ENCODE data around the gene PRIM1.

DNA sequence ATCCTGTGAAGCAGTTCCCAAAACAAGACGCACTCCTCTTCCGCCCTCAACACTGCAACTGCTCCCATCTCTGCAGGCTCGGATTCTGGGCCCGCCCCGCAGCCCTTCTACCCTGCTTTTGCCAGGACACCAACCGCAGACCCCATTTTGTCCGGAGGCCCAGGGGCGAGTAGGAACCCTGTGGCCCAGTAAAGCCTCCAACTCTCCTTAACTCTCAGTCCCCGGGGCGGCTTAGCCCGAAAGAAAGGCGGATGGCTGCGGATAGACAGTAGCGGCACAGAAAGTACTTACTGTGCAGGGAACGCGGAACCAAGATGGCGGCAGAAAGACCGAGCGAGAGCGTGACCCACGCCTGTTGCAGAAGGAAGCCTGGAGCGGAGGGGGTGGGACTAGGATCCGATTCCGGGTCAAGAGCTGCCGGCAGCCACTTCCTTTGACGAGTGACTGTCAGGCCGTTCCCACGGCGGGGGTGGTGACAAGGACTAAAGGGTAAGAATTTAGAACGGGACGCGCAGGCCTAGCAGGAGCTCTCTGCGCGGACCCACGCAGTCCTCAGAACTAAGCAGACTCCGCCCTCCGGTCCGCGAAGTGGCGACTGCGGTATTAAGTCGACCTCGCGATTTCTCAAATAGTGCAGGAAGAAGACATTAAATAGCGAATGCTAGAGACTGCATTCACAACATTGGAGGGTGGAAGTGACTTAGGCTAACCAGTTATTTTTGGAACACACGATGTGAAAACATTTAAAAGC, 27.0 kb downstream of the PRIM1 start, which contains the start of gene NACA:
- peak; percentile 66; the same call in 1 of the 2 replicates for TF ChIP-seq ZNF274 (CRISPR knock-in tag; IDR thresholded peaks at IDR 0.05)
- TF ChIP-seq POLR2A (IDR thresholded peaks at IDR 0.05; ENCODE audit: insufficient read depth in 1 of 2, low read depth in 2 of 2, low read length in 2 of 2), result peak; percentile 92 to 97
- TF ChIP-seq SRSF4 (IDR thresholded peaks at IDR 0.05; ENCODE audit: low read depth, low read length, poor library complexity, severe bottlenecking), result no peak
- TF ChIP-seq ZNF674 (CRISPR knock-in tag; IDR thresholded peaks at IDR 0.05; ENCODE audit: low read depth), result no peak
- TF ChIP-seq, protein P1, sequence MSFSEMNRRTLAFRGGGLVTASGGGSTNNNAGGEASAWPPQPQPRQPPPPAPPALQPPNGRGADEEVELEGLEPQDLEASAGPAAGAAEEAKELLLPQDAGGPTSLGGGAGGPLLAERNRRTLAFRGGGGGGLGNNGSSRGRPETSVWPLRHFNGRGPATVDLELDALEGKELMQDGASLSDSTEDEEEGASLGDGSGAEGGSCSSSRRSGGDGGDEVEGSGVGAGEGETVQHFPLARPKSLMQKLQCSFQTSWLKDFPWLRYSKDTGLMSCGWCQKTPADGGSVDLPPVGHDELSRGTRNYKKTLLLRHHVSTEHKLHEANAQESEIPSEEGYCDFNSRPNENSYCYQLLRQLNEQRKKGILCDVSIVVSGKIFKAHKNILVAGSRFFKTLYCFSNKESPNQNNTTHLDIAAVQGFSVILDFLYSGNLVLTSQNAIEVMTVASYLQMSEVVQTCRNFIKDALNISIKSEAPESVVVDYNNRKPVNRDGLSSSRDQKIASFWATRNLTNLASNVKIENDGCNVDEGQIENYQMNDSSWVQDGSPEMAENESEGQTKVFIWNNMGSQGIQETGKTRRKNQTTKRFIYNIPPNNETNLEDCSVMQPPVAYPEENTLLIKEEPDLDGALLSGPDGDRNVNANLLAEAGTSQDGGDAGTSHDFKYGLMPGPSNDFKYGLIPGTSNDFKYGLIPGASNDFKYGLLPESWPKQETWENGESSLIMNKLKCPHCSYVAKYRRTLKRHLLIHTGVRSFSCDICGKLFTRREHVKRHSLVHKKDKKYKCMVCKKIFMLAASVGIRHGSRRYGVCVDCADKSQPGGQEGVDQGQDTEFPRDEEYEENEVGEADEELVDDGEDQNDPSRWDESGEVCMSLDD (CRISPR knock-in tag; IDR thresholded peaks at IDR 0.05; ENCODE audit: borderline replicate concordance), result no peak; the same call in 1 of the 2 replicates
- TF ChIP-seq ZNF280B (CRISPR knock-in tag; IDR thresholded peaks at IDR 0.05; ENCODE audit: borderline replicate concordance), result peak; percentile 76; the same call in 1 of the 2 replicates
- TF ChIP-seq, protein P2, sequence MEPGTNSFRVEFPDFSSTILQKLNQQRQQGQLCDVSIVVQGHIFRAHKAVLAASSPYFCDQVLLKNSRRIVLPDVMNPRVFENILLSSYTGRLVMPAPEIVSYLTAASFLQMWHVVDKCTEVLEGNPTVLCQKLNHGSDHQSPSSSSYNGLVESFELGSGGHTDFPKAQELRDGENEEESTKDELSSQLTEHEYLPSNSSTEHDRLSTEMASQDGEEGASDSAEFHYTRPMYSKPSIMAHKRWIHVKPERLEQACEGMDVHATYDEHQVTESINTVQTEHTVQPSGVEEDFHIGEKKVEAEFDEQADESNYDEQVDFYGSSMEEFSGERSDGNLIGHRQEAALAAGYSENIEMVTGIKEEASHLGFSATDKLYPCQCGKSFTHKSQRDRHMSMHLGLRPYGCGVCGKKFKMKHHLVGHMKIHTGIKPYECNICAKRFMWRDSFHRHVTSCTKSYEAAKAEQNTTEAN (CRISPR knock-in tag; conservative IDR thresholded peaks at IDR 0.05), result no peak
- TF ChIP-seq ONECUT2 (CRISPR knock-in tag; IDR thresholded peaks at IDR 0.05), result 0 out of 2 replicates have a peak, but pooled peaks have one; percentile 33
- peak; percentile 62 for TF ChIP-seq CHD2 (IDR thresholded peaks at IDR 0.05; ENCODE audit: low read depth, low read length)
- no peak for TF ChIP-seq FOSL1 (CRISPR knock-in tag; IDR thresholded peaks at IDR 0.05; ENCODE audit: borderline replicate concordance)
- peak; percentile 49; the same call in 1 of the 2 replicates for TF ChIP-seq THRA (CRISPR knock-in tag; IDR thresholded peaks at IDR 0.05; ENCODE audit: borderline replicate concordance)
